Thyroid gland (tissue), 4 donors: ENCODE results near the gene SELENOP.

ENCODE experiments used
- POLR2A ChIP-seq, 2 donors: fragments of 450-650 bp; IDR thresholded peaks; one replicate each; pipeline ENCODE4 v1.6.1; 2017; ENCODE audit warnings: antibody characterized with exemption in 2 of 2, mild to moderate bottlenecking in 2 of 2, moderate library complexity in 1 of 2
- TF ChIP-seq, protein P1 (sequence below), 6 experiments: fragments of 200-600 bp in 3 of 6; fragments of 450-650 bp in 3 of 6; sonication (generic) in 3 of 6; IDR thresholded peaks; one replicate each; pipeline ENCODE4 v1.5.1; 2016 to 2019; ENCODE audit warnings: antibody characterized with exemption in 6 of 6, mild to moderate bottlenecking in 2 of 6, inconsistent platforms in 1 of 6, moderate library complexity in 1 of 6

DNA sequence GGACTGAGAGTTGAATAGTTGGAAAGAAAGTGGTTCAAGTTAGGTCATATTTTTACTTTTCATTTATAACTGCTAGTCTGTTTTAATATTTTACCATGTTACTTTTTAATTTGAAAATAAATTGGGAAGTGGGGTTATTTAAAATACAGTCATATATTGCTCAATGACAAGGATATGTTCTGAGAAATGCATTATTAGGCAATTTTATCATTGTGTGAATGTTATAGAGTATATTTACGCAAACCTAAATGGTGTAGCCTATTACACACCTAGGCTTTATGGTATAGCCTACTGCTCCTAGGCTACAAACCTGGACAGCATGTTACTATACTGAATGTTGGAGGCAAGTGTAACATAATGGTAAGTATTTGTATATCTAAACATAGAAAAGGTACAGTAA is 49.9 kb downstream of the SELENOP start:
- no peak for TF ChIP-seq POLR2A (IDR thresholded peaks at IDR 0.05)
- TF ChIP-seq, protein P1, sequence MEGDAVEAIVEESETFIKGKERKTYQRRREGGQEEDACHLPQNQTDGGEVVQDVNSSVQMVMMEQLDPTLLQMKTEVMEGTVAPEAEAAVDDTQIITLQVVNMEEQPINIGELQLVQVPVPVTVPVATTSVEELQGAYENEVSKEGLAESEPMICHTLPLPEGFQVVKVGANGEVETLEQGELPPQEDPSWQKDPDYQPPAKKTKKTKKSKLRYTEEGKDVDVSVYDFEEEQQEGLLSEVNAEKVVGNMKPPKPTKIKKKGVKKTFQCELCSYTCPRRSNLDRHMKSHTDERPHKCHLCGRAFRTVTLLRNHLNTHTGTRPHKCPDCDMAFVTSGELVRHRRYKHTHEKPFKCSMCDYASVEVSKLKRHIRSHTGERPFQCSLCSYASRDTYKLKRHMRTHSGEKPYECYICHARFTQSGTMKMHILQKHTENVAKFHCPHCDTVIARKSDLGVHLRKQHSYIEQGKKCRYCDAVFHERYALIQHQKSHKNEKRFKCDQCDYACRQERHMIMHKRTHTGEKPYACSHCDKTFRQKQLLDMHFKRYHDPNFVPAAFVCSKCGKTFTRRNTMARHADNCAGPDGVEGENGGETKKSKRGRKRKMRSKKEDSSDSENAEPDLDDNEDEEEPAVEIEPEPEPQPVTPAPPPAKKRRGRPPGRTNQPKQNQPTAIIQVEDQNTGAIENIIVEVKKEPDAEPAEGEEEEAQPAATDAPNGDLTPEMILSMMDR (IDR thresholded peaks at IDR 0.05) = no peak
